Esophagus squamous epithelium (tissue), 5 donors: ENCODE results near the gene NKIRAS1. TPM values are rescaled to one million over a fixed set of nuclear protein-coding genes. Genes with fewer than 3 reads are reported as not detected.

Source experiments
- DNase-seq: peaks from one replicate; lab custom pipeline; 2025; lab: John Stamatoyannopoulos, UW
- H3K27ac ChIP-seq, 4 donors: fragments of 200-600 bp; sonication (generic); one replicate each; pipeline ENCODE4 v1.5.1; 2016 to 2019; ENCODE audit warnings: mild to moderate bottlenecking in 1 of 4
- H3K27me3 ChIP-seq, 4 donors: fragments of 200-600 bp; sonication (generic); 1 replicate in 3 of 4; 2 replicates in 1 of 4; pipeline versions ENCODE4 v1.5.1 to v1.6.0; 2017 to 2021; ENCODE audit warnings: antibody characterized with exemption in 1 of 4
- H3K36me3 ChIP-seq, 3 donors: fragments of 200-600 bp; sonication (generic); one replicate each; pipeline ENCODE4 v1.5.1; 2016 to 2019
- H3K4me1 ChIP-seq, 3 donors: fragments of 200-600 bp; sonication (generic); one replicate each; pipeline ENCODE4 v1.5.1; 2017 to 2019
- H3K4me3 ChIP-seq, 4 donors: fragments of 200-600 bp; sonication (generic); 1 replicate in 3 of 4; 2 replicates in 1 of 4; pipeline ENCODE4 v1.5.1; 2016 to 2019; ENCODE audit warnings: mild to moderate bottlenecking in 2 of 4, moderate library complexity in 1 of 4
- H3K9me3 ChIP-seq, 3 donors: fragments of 200-600 bp; sonication (generic); one replicate each; pipeline ENCODE4 v1.5.1; 2016 to 2019
- POLR2A ChIP-seq, 4 donors: fragments of 450-650 bp; IDR thresholded peaks; one replicate each; pipeline ENCODE4 v1.6.1; 2017; ENCODE audit warnings: antibody characterized with exemption in 4 of 4, mild to moderate bottlenecking in 4 of 4, moderate library complexity in 3 of 4
- WGBS, 2 donors: methylation state at CpG; one replicate each; pipeline ENCODE4 v1.1.5; 2018; 5-methylcytosine and 5-hydroxymethylcytosine counted together
- intact Hi-C: fragments of 100-400 bp; cut with DNase I; formaldehyde crosslinking; loops from one replicate; pipeline ENCODE4 v1.15.0; 2022
- total RNA-seq, 4 donors: library from RNA; depleted of rRNA; stranded (reverse); fragments of >200 nt; gene quantifications; one replicate each; pipeline ENCODE4 v1.1.0, GENCODE V29; 2016
- TF ChIP-seq, protein P1 (sequence below), 6 experiments: fragments of 450-650 bp in 4 of 6; fragments of 200-600 bp in 2 of 6; sonication (generic) in 2 of 6; IDR thresholded peaks; one replicate each; pipeline ENCODE4 v1.5.1; 2016 to 2019; ENCODE audit warnings: antibody characterized with exemption in 6 of 6, mild to moderate bottlenecking in 4 of 6, moderate library complexity in 4 of 6
- donor health status: DM: yes; HTN: yes; CAD: no.

The NKIRAS1 gene
- total RNA-seq, 4 donors from 2014 or later = 5.9 to 11.1 (median 8.4) TPM

DNA sequence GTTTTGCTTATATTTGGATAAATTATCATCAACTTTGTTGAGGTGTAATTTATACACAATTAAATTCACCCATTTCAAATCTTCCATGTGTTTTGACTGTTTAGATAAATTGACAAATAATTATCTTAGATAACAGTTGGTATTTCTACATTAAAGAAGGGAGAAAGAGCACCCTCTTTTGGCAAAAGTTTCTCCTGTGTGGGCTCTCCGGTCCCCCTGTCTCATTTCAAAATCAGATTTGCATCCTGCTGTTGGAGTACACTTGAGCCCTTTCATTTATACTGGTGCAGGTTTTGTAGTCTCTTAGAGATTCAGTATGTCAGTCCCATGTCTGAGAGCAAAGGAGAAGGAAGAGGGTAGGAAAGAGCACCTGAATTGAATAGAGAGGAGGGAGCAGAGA, 49.4 kb downstream of the NKIRAS1 start:
- H3K27me3 ChIP-seq = no peaks in the 10 kb centered on the region
- no peaks in the 10 kb centered on the region for H3K36me3 ChIP-seq
- no peak overlapping the region for H3K27ac ChIP-seq
- TF ChIP-seq, protein P1, sequence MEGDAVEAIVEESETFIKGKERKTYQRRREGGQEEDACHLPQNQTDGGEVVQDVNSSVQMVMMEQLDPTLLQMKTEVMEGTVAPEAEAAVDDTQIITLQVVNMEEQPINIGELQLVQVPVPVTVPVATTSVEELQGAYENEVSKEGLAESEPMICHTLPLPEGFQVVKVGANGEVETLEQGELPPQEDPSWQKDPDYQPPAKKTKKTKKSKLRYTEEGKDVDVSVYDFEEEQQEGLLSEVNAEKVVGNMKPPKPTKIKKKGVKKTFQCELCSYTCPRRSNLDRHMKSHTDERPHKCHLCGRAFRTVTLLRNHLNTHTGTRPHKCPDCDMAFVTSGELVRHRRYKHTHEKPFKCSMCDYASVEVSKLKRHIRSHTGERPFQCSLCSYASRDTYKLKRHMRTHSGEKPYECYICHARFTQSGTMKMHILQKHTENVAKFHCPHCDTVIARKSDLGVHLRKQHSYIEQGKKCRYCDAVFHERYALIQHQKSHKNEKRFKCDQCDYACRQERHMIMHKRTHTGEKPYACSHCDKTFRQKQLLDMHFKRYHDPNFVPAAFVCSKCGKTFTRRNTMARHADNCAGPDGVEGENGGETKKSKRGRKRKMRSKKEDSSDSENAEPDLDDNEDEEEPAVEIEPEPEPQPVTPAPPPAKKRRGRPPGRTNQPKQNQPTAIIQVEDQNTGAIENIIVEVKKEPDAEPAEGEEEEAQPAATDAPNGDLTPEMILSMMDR (IDR thresholded peaks at IDR 0.05) = no peak
- TF ChIP-seq POLR2A (IDR thresholded peaks at IDR 0.05) = no peak
- H3K9me3 ChIP-seq = no peaks in the 10 kb centered on the region
- H3K4me3 ChIP-seq = no peak overlapping the region
- H3K4me1 ChIP-seq = peaks cover 5 to 31% (median 14%) of the 10 kb centered on the region in 3 donors
- intact Hi-C loops = no loop called here
- 56 to 75% methylated on average over 1 of the region's 1 CpG for WGBS, 2 donors
- no peak for DNase-seq

DNA sequence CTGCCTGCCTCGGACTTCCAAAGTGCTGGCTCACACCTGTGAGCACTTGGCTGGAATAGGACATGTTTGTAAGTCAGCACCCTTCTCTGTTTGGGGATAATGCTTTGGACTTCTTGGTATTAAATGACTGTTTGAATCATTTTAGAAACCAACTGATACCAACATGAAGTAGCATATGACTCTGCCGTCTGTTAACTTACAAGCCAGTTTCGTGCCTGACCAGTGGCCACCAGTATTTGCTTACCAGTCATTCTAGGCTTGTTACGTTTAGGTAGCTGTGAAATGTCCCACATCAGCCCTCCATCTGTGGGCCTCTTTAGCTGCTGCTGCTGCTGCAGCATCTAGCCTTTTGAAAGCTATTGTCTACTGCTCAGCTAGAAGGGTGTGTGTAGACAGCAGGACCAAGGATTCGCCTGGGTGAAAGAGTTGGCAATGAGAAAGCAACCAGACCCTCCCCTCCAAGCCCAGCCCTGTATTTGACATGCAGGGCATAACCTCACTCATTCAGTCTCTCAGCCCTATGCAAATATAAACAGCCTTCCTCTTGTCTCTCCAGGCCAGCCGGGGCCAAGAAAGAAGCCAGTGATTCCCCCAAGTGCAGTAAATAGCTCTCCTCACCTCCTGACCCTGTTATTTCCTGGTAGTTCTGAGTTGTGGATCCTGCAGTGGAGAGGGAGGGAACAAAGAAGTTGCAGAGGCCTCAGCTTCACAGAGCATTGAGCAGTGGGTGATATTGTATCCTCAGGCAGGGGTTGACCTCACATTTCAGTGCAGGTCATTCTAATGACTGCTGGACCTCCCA, 51.0 kb downstream of the NKIRAS1 start:
- intact Hi-C loops = no loop called here
- H3K27me3 ChIP-seq = no peaks in the 10 kb centered on the region
- H3K9me3 ChIP-seq = no peaks in the 10 kb centered on the region
- peaks cover 0 to 11% (median 0%) of the 10 kb centered on the region in 3 donors for H3K36me3 ChIP-seq
- peaks cover 5 to 31% (median 14%) of the 10 kb centered on the region in 3 donors for H3K4me1 ChIP-seq
- DNase-seq = no peak
- WGBS, 2 donors = 69 to 74% methylated on average over 5 to 6 of the region's 6 CpGs
- no peak for TF ChIP-seq POLR2A (IDR thresholded peaks at IDR 0.05)
- TF ChIP-seq, protein P1 (IDR thresholded peaks at IDR 0.05) = no peak
- peak overlapping the region in 1 of 4 donors; percentile 10 for H3K27ac ChIP-seq
- no peak overlapping the region for H3K4me3 ChIP-seq

DNA sequence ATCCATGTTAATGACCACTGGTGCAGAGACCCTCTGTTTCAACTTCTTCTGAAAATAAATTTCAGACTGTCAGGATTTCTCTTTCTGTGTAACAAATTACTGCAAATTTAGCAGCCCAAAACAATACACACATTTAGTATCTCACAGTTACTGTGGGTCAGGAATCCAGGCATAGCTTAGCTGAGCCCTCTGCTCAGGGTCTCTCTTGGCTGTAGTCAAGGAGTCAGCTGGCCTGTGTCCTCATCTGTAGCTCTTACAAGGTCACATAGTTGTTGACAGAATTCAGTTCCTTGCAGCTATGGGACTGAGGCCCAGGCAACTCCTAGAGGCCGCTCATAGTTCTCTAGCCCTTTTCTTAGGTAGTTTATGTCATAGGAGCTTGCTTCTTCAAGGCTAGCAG, 51.9 kb downstream of the NKIRAS1 start:
- intact Hi-C loops = no loop called here
- DNase-seq = no peak
- H3K27ac ChIP-seq = no peak overlapping the region
- peaks cover 5 to 30% (median 14%) of the 10 kb centered on the region in 3 donors for H3K4me1 ChIP-seq
- no peak for TF ChIP-seq POLR2A (IDR thresholded peaks at IDR 0.05)
- TF ChIP-seq, protein P1 (IDR thresholded peaks at IDR 0.05) = no peak
- no peak overlapping the region for H3K4me3 ChIP-seq
- H3K27me3 ChIP-seq = no peaks in the 10 kb centered on the region
- peaks cover 0 to 11% (median 0%) of the 10 kb centered on the region in 3 donors for H3K36me3 ChIP-seq
- WGBS, 2 donors = 60 to 100% methylated on average over 1 of the region's 1 CpG
- no peaks in the 10 kb centered on the region for H3K9me3 ChIP-seq

DNA sequence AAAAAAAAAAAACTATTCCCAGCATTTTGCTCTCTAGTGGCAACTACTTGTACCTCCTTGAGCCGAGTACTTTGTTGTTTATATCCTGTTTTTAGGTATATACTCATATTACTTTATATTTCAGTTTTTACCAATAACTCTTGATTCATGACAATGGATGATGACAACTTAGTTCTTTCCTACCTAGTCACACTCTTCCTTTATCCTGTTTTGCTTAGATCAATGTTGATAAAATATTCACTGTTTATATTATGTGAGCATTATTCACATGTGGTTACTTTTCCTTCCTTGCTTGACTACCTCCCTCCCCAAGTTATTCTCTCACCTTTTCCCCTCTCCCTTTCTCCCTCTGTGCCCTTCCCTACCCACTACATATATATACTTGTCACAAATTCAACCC, 53.7 kb downstream of the NKIRAS1 start:
- intact Hi-C loops = no loop called here
- Histone ChIP-seq H3K27ac (no peak overlapping the region), H3K4me1 (peaks cover 9 to 48% (median 27%) of the 10 kb centered on the region in 3 donors), H3K36me3 (peaks cover 0 to 11% (median 0%) of the 10 kb centered on the region in 3 donors), H3K27me3 (no peaks in the 10 kb centered on the region), H3K9me3 (no peaks in the 10 kb centered on the region), H3K4me3 (no peak overlapping the region)
- no peak for DNase-seq
- TF ChIP-seq, protein P1 (IDR thresholded peaks at IDR 0.05) = no peak
- no peak for TF ChIP-seq POLR2A (IDR thresholded peaks at IDR 0.05)
- 81 to 91% methylated on average over 1 of the region's 1 CpG for WGBS, 2 donors

DNA sequence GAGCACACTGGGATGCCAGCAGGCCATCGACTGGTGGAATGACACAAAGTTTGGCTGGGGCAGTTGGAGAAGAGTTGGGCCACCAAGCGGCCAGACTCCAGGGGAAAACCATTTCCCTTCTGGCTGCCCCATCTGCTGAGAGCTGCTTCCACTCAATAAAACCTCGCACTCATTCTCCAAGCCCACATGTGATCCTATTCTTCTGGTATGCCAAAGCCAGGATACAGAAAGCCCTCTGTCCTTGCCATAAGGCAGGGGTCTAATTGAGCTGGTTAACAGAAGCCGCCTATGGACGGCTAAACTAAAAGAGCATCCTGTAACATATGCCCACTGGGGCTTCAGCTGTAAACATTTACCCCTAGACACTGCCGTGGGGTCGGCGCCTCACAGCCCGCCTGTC, 55.1 kb downstream of the NKIRAS1 start:
- H3K4me1 ChIP-seq = peaks cover 9 to 55% (median 28%) of the 10 kb centered on the region in 3 donors
- no peak overlapping the region for H3K4me3 ChIP-seq
- H3K9me3 ChIP-seq = no peaks in the 10 kb centered on the region
- H3K27ac ChIP-seq = no peak overlapping the region
- no peak for TF ChIP-seq POLR2A (IDR thresholded peaks at IDR 0.05)
- TF ChIP-seq, protein P1 (IDR thresholded peaks at IDR 0.05) = no peak
- 88 to 95% methylated on average over 7 to 8 of the region's 9 CpGs for WGBS, 2 donors
- H3K27me3 ChIP-seq = no peaks in the 10 kb centered on the region
- intact Hi-C loops = no loop called here
- H3K36me3 ChIP-seq = peaks cover 0 to 11% (median 0%) of the 10 kb centered on the region in 3 donors
- no peak for DNase-seq
